Naive thymus-derived CD4-positive, alpha-beta T cell (primary cell): Measurements from ENCODE around the gene BANF2. TPM values are rescaled to one million over a fixed set of nuclear protein-coding genes. Genes with fewer than 3 reads are reported as not detected.

Source experiments
- ATAC-seq: fragments of 150-1000 bp; cut with Tn5 transposase; 2 replicates; pipeline ENCODE4 v1.10.0; 2021; ENCODE audit warnings: mild to moderate bottlenecking, moderate library complexity
- CTCF ChIA-PET: fragments of 350-600 bp; sonication (Branson Sonifier 250); formaldehyde crosslinking; loops from one replicate; lab custom pipeline; 2021; ENCODE audit warnings: antibody characterized with exemption; lab: Charles Lee
- POLR2A ChIA-PET: fragments of 350-600 bp; sonication (Branson Sonifier 250); formaldehyde crosslinking; loops from one replicate; lab custom pipeline; 2021; ENCODE audit warnings: antibody characterized with exemption, inconsistent platforms; lab: Charles Lee
- DNase-seq, 9 donors: peaks; one replicate each; pipeline versions ENCODE4 v3.0.0 to v3.0.0-alpha.2; 2020 to 2022; ENCODE audit warnings: mixed read lengths in 1 of 9
- H3K27ac ChIP-seq: one replicate; pipeline ENCODE4 v1.7.0; 2013; ENCODE audit warnings: mild to moderate bottlenecking, low read depth, low read length, moderate library complexity
- H3K27me3 ChIP-seq, 2 donors: one replicate each; pipeline ENCODE4 v1.7.0; 2013; ENCODE audit warnings: low read length in 2 of 2, mild to moderate bottlenecking in 2 of 2, moderate library complexity in 2 of 2; ENCODE audit not compliant: control insufficient read depth in 2 of 2, insufficient read depth in 2 of 2
- H3K36me3 ChIP-seq, 3 experiments: 1 replicate in 2 of 3; 2 replicates in 1 of 3; pipeline ENCODE4 v1.7.0; 2013; ENCODE audit warnings: low read length in 3 of 3, mild to moderate bottlenecking in 3 of 3, moderate library complexity in 1 of 3; ENCODE audit not compliant: insufficient read depth in 3 of 3, control insufficient read depth in 2 of 3
- H3K4me1 ChIP-seq, 2 donors: one replicate each; pipeline ENCODE4 v1.7.0; 2013; ENCODE audit warnings: low read length in 2 of 2, mild to moderate bottlenecking in 2 of 2, moderate library complexity in 1 of 2; ENCODE audit not compliant: control insufficient read depth in 2 of 2, insufficient read depth in 2 of 2
- H3K4me3 ChIP-seq: 2 replicates; pipeline ENCODE4 v1.7.0; 2013; ENCODE audit warnings: mild to moderate bottlenecking, low read length
- H3K9me3 ChIP-seq, 3 experiments: 1 replicate in 2 of 3; 2 replicates in 1 of 3; pipeline ENCODE4 v1.7.0; 2013; ENCODE audit warnings: low read length in 3 of 3; ENCODE audit not compliant: control insufficient read depth in 2 of 3
- H3K27ac Mint-ChIP-seq, 9 donors: one replicate each; pipeline ENCODE4 v1.8.0; 2020 to 2022; ENCODE audit warnings: mixed read lengths in 9 of 9, mild to moderate bottlenecking in 8 of 9, moderate library complexity in 5 of 9, inconsistent platforms in 2 of 9
- H3K27me3 Mint-ChIP-seq, 5 donors: one replicate each; pipeline ENCODE4 v1.8.0; 2021 to 2022; ENCODE audit warnings: mixed read lengths in 5 of 5, mild to moderate bottlenecking in 1 of 5
- H3K36me3 Mint-ChIP-seq, 5 donors: one replicate each; pipeline ENCODE4 v1.8.0; 2020 to 2022; ENCODE audit warnings: mixed read lengths in 5 of 5, mild to moderate bottlenecking in 3 of 5, inconsistent platforms in 1 of 5
- H3K4me1 Mint-ChIP-seq, 7 donors: one replicate each; pipeline ENCODE4 v1.8.0; 2020 to 2022; ENCODE audit warnings: mixed read lengths in 7 of 7, mild to moderate bottlenecking in 3 of 7, inconsistent platforms in 1 of 7
- H3K4me3 Mint-ChIP-seq, 10 donors: one replicate each; pipeline ENCODE4 v1.8.0; 2020 to 2022; ENCODE audit warnings: mild to moderate bottlenecking in 10 of 10, mixed read lengths in 10 of 10, moderate library complexity in 6 of 10, inconsistent platforms in 2 of 10
- H3K9me3 Mint-ChIP-seq, 11 donors: one replicate each; pipeline ENCODE4 v1.8.0; 2020 to 2022; ENCODE audit warnings: mixed read lengths in 11 of 11, mild to moderate bottlenecking in 4 of 11, inconsistent platforms in 1 of 11, moderate library complexity in 1 of 11
- intact Hi-C, 2 donors: fragments of 100-400 bp; cut with micrococcal nuclease; formaldehyde crosslinking; loops; one replicate each; pipeline ENCODE4 v1.15.1; 2023
- polyA plus RNA-seq, 2 donors: library from polyadenylated mRNA; unstranded; fragments of 300-500 nt; fragmentation: Illumina TruSeq; gene quantifications; one replicate each; pipeline ENCODE4 v1.2.3, GENCODE V29; 2021
- total RNA-seq, 6 experiments: library from RNA in 5 of 6; stranded (reverse) in 5 of 6; gene quantifications; 1 replicate in 5 of 6; 2 replicates in 1 of 6; pipeline ENCODE4 v1.2.3 and lab custom pipeline; 2021 to 2026

BANF2 gene
- total and polyA plus RNA-seq, 7 experiments from 2014 or later = not detected

GRCh38 chr20:17676378-17676759 lies 23.4 kb upstream of the BANF2 start:
- Mint-ChIP-seq H3K4me1 (peaks cover 14 to 44% (median 16%) of the 10 kb centered on the region in 7 donors), H3K9me3 (no peaks in the 10 kb centered on the region), H3K27ac (no peak overlapping the region), H3K27me3 (no peaks in the 10 kb centered on the region), H3K4me3 (no peak overlapping the region), H3K36me3 (peaks cover 0 to 16% (median 4%) of the 10 kb centered on the region in 5 donors)
- Histone ChIP-seq H3K4me1 (peaks cover 0 to 14% of the 10 kb centered on the region in 2 donors), H3K27ac (no peak overlapping the region), H3K4me3 (no peak overlapping the region), H3K9me3 (no peaks in the 10 kb centered on the region), H3K27me3 (no peaks in the 10 kb centered on the region), H3K36me3 (no peaks in the 10 kb centered on the region)
- ChIA-PET CTCF (no interaction called here), POLR2A (no interaction called here)
- DNase-seq = no peak
- no peak for ATAC-seq
- intact Hi-C loops = no loop called here

GRCh38 chr20:17676942-17677341 lies 22.8 kb upstream of the BANF2 start:
- Mint-ChIP-seq H3K9me3 (no peaks in the 10 kb centered on the region), H3K27ac (peak overlapping the region in 1 of 9 donors; percentile 49), H3K4me3 (no peak overlapping the region), H3K27me3 (no peaks in the 10 kb centered on the region), H3K4me1 (peaks cover 14 to 41% (median 16%) of the 10 kb centered on the region in 7 donors), H3K36me3 (peaks cover 0 to 13% (median 4%) of the 10 kb centered on the region in 5 donors)
- ChIA-PET POLR2A (no interaction called here), CTCF (no interaction called here)
- Histone ChIP-seq H3K27ac (no peak overlapping the region), H3K27me3 (no peaks in the 10 kb centered on the region), H3K9me3 (no peaks in the 10 kb centered on the region), H3K4me1 (peaks cover 0 to 14% of the 10 kb centered on the region in 2 donors), H3K4me3 (no peak overlapping the region), H3K36me3 (no peaks in the 10 kb centered on the region)
- DNase-seq (no peak), ATAC-seq (no peak)
- intact Hi-C loops = no loop called here

- no peaks in the 10 kb centered on the region for H3K9me3 ChIP-seq
- Mint-ChIP-seq H3K27me3 (peaks cover 0 to 6% (median 0%) of the 10 kb centered on the region in 5 donors), H3K36me3 (peaks cover 0 to 10% (median 0%) of the 10 kb centered on the region in 5 donors), H3K4me1 (peaks cover 18 to 41% (median 24%) of the 10 kb centered on the region in 7 donors), H3K27ac (no peak overlapping the region), H3K9me3 (no peaks in the 10 kb centered on the region), H3K4me3 (peak overlapping the region in 1 of 10 donors; percentile 21)
- no peak overlapping the region for H3K4me3 ChIP-seq
- no peak for DNase-seq
- intact Hi-C loops = loop anchor here in 1 of 2 donors (2.0 kb wide), 1 partner anchor 13 kb away; no protein-coding TSS in a partner anchor
- peaks cover 0 to 18% of the 10 kb centered on the region in 2 donors for H3K4me1 ChIP-seq
- ATAC-seq = no peak
- H3K36me3 ChIP-seq = no peaks in the 10 kb centered on the region
- H3K27me3 ChIP-seq = no peaks in the 10 kb centered on the region
- no peak overlapping the region for H3K27ac ChIP-seq
- CTCF ChIA-PET = interaction anchor here (0.9 to 1.1 kb wide), 4 partner anchors 220 to 319 kb away, joined by 3 to 6 read pairs (median 4); no protein-coding TSS in a partner anchor
- POLR2A ChIA-PET = no interaction called here
Observed at GRCh38 chr20:17678295-17678694, 21.5 kb upstream of the BANF2 start.

GRCh38 chr20:17678886-17679285 lies 20.9 kb upstream of the BANF2 start:
- H3K9me3 Mint-ChIP-seq = no peaks in the 10 kb centered on the region
- peak overlapping the region in 1 of 9 donors; percentile 62 for H3K27ac Mint-ChIP-seq
- peaks cover 0 to 10% (median 3%) of the 10 kb centered on the region in 5 donors for H3K27me3 Mint-ChIP-seq
- no peak for ATAC-seq
- Histone ChIP-seq H3K36me3 (no peaks in the 10 kb centered on the region), H3K4me3 (no peak overlapping the region), H3K27me3 (peaks cover 0 to 3% of the 10 kb centered on the region in 2 donors), H3K9me3 (no peaks in the 10 kb centered on the region), H3K27ac (no peak overlapping the region), H3K4me1 (peaks cover 0 to 18% of the 10 kb centered on the region in 2 donors)
- H3K4me1 Mint-ChIP-seq = peaks cover 20 to 40% (median 24%) of the 10 kb centered on the region in 7 donors
- intact Hi-C loops = loop anchor here in 1 of 2 donors (2.0 kb wide), 1 partner anchor 14 kb away; no protein-coding TSS in a partner anchor
- ChIA-PET POLR2A (no interaction called here), CTCF (interaction anchor here (0.9 to 1.1 kb wide), 4 partner anchors 219 to 318 kb away, joined by 3 to 6 read pairs (median 4); no protein-coding TSS in a partner anchor)
- peaks cover 0 to 10% (median 0%) of the 10 kb centered on the region in 5 donors for H3K36me3 Mint-ChIP-seq
- no peak for DNase-seq
- H3K4me3 Mint-ChIP-seq = peak overlapping the region in 1 of 10 donors; percentile 21

GRCh38 chr20:17679941-17680835 lies 19.6 kb upstream of the BANF2 start:
- ATAC-seq (no peak), DNase-seq (peak in 1 of 9 donors; percentile 6)
- H3K4me1 ChIP-seq = peaks cover 0 to 18% of the 10 kb centered on the region in 2 donors
- H3K9me3 Mint-ChIP-seq = no peaks in the 10 kb centered on the region
- peaks cover 20 to 37% (median 24%) of the 10 kb centered on the region in 7 donors for H3K4me1 Mint-ChIP-seq
- H3K27ac Mint-ChIP-seq = peak overlapping the region; percentile 58 to 93 (median 83)
- ChIA-PET CTCF (interaction anchor here (0.8 kb wide), 1 partner anchor 316 kb away, joined by 3 read pairs; no protein-coding TSS in a partner anchor), POLR2A (no interaction called here)
- peak overlapping the region; percentile 69 to 93 (median 82) for H3K4me3 Mint-ChIP-seq
- H3K4me3 ChIP-seq = peak overlapping the region; percentile 39
- no peaks in the 10 kb centered on the region for H3K9me3 ChIP-seq
- H3K27ac ChIP-seq = peak overlapping the region; percentile 42
- H3K36me3 Mint-ChIP-seq = peaks cover 0 to 10% (median 0%) of the 10 kb centered on the region in 5 donors
- intact Hi-C loops = loop anchor here (2.0 to 10.0 kb wide), 4 partner anchors 15 to 948 kb away; partner anchors contain the start of genes BFSP1 (in 1 of the 2) and SNRPB2 (in 1 of the 2)
- H3K27me3 Mint-ChIP-seq = peaks cover under 1 to 23% (median 13%) of the 10 kb centered on the region in 5 donors
- H3K27me3 ChIP-seq = peaks cover 0 to 4% of the 10 kb centered on the region in 2 donors
- H3K36me3 ChIP-seq = no peaks in the 10 kb centered on the region
